ENCODE data around the gene MCL1.

Gene MCL1

GRCh38 chr1:150535511-150536287, 43.7 kb downstream of the MCL1 start:
- no peak for DNase-seq

DNA sequence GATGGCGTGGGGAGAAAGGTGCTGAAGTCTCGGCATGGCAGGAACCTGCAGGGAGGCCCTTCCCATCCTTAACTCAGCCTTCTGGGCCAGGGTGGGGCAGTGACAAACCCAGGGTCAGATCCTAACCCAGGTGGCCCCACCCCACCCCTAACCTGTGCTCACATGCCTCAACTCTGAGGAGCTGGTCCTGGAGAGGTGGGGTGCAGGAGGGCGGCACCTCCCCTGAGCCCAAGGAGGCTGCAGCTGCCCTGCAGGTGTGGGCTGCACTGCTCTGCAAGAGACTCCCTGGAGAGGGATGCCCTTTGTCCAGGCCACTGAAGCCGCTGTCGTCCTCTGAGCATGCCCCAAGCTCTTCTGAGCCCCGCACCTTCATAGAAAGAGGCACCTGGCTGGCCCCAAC, 45.4 kb downstream of the MCL1 start:
- DNase-seq: no peak

DNA sequence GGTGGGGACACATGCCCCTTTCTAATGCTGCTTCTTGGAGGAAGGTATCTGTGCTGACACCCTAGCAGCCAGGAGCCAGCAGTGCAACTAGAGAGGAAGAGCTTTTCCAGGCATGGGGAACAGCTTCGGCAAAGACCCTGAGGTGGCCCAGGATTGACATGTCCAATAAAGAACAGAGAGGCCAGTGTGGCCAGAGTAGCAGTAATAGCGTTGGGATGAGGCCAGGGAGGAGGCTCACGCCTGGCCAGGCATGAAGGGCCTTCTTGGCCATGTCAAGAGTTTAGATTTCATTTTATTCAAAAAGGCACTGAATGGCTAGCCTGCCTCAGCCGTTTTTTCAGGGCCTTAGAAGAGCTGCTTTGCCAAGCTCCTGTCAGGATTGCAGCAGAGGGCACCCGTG, 46.5 kb downstream of the MCL1 start:
- DNase-seq: no peak

GRCh38 chr1:150530491-150531159, 48.8 kb downstream of the MCL1 start:
- DNase-seq: no peak

- DNase-seq: no peak
Observed at GRCh38 chr1:150529017-150529416, 50.4 kb downstream of the MCL1 start.

- DNase-seq: no peak
Observed at GRCh38 chr1:150528196-150528595, 51.2 kb downstream of the MCL1 start.

GRCh38 chr1:150525348-150525747, 54.1 kb downstream of the MCL1 start:
- DNase-seq: no peak

All from NCI-H2029 (cell line).